ENCODE data around the gene RNU1-3. TPM values are rescaled to one million over a fixed set of nuclear protein-coding genes. Genes with fewer than 3 reads are reported as not detected.
"Not testable (repeated sequence)": the region's sequence is repeated elsewhere in the genome, so short reads cannot be mapped to it uniquely, and the experiment has no call there.

Gene RNU1-3
- under 0.01 TPM in 2 replicates for total RNA-seq

- DNase-seq (ENCODE audit: extremely low read depth, low read depth, low spot score), result not testable (repeated sequence)
These were observed at the start of gene RNU1-3 for GRCh38 chr1:16666502-16667413. Gene RNU1-3 (minus strand): TSS chr1:16666948.

- not testable (repeated sequence) for DNase-seq (ENCODE audit: extremely low read depth, low read depth, low spot score)
These were observed 46.7 kb upstream of the RNU1-3 start for GRCh38 chr1:16713480-16713879.

- not testable (repeated sequence) for DNase-seq (ENCODE audit: extremely low read depth, low read depth, low spot score)
These were observed 46.2 kb upstream of the RNU1-3 start for GRCh38 chr1:16712984-16713383.

- DNase-seq (ENCODE audit: extremely low read depth, low read depth, low spot score), result not testable (repeated sequence)
These were observed 45.8 kb upstream of the RNU1-3 start for GRCh38 chr1:16712582-16712981.

- DNase-seq (ENCODE audit: extremely low read depth, low read depth, low spot score), result not testable (repeated sequence)
These were observed 45.4 kb upstream of the RNU1-3 start for GRCh38 chr1:16712131-16712530.

- DNase-seq (ENCODE audit: extremely low read depth, low read depth, low spot score), result not testable (repeated sequence)
These were observed 43.9 kb upstream of the RNU1-3 start for GRCh38 chr1:16710618-16711017.

GRCh38 chr1:16709659-16710087 lies 42.9 kb upstream of the RNU1-3 start:
- not testable (repeated sequence) for DNase-seq (ENCODE audit: extremely low read depth, low read depth, low spot score)

- not testable (repeated sequence) for DNase-seq (ENCODE audit: extremely low read depth, low read depth, low spot score)
These were observed 42.0 kb upstream of the RNU1-3 start for GRCh38 chr1:16708704-16709103.

GRCh38 chr1:16707130-16708093 lies 40.7 kb upstream of the RNU1-3 start:
- DNase-seq (ENCODE audit: extremely low read depth, low read depth, low spot score), result not testable (repeated sequence)

GRCh38 chr1:16706302-16706701 lies 39.6 kb upstream of the RNU1-3 start:
- not testable (repeated sequence) for DNase-seq (ENCODE audit: extremely low read depth, low read depth, low spot score)

GRCh38 chr1:16704502-16705100 lies 37.9 kb upstream of the RNU1-3 start:
- not testable (repeated sequence) for DNase-seq (ENCODE audit: extremely low read depth, low read depth, low spot score)

GRCh38 chr1:16704076-16704475 lies 37.3 kb upstream of the RNU1-3 start:
- not testable (repeated sequence) for DNase-seq (ENCODE audit: extremely low read depth, low read depth, low spot score)

GRCh38 chr1:16703602-16704001 lies 36.9 kb upstream of the RNU1-3 start:
- not testable (repeated sequence) for DNase-seq (ENCODE audit: extremely low read depth, low read depth, low spot score)

GRCh38 chr1:16703141-16703540 lies 36.4 kb upstream of the RNU1-3 start:
- not testable (repeated sequence) for DNase-seq (ENCODE audit: extremely low read depth, low read depth, low spot score)

- not testable (repeated sequence) for DNase-seq (ENCODE audit: extremely low read depth, low read depth, low spot score)
These were observed 35.5 kb upstream of the RNU1-3 start for GRCh38 chr1:16702280-16702679.

- not testable (repeated sequence) for DNase-seq (ENCODE audit: extremely low read depth, low read depth, low spot score)
These were observed 34.4 kb upstream of the RNU1-3 start for GRCh38 chr1:16701189-16701588.

- not testable (repeated sequence) for DNase-seq (ENCODE audit: extremely low read depth, low read depth, low spot score)
These were observed 33.6 kb upstream of the RNU1-3 start for GRCh38 chr1:16700138-16700895.

GRCh38 chr1:16699440-16699839 lies 32.7 kb upstream of the RNU1-3 start:
- not testable (repeated sequence) for DNase-seq (ENCODE audit: extremely low read depth, low read depth, low spot score)

GRCh38 chr1:16697152-16697551 lies 30.4 kb upstream of the RNU1-3 start:
- not testable (repeated sequence) for DNase-seq (ENCODE audit: extremely low read depth, low read depth, low spot score)

All from glomerular endothelial cell (primary cell).